ENCODE data around the gene LRRC61. TPM values are rescaled to one million over a fixed set of nuclear protein-coding genes. Genes with fewer than 3 reads are reported as not detected.
A peak's percentile ranks its signal among the peaks of the same experiment; 100 is the strongest.
"Not testable (repeated sequence)": the region's sequence is repeated elsewhere in the genome, so short reads cannot be mapped to it uniquely, and the experiment has no call there.

Gene LRRC61
- total and polyA plus RNA-seq, 3 donors from 2014 or later: 16.7 to 35.4 (median 18.4) TPM

GRCh38 chr7:150383710-150384397 lies 60.7 kb downstream of the LRRC61 start:
- Histone ChIP-seq H3K4me1 (peaks cover 13% of the 10 kb centered on the region), H3K4me3 (no peak overlapping the region), H3K9me3 (no peaks in the 10 kb centered on the region), H3K27ac (no peak overlapping the region), H3K36me3 (ENCODE audit: low read depth, missing control alignments) (no peaks in the 10 kb centered on the region), H3K27me3 (no peaks in the 10 kb centered on the region)
- DNase-seq: peak; percentile 56
- 70 to 83% methylated on average over 19 to 22 of the region's 22 CpGs for WGBS, 2 donors
- intact Hi-C loops (cut with DNase I; ENCODE audit: low total_unique reads): no loop called here
- TF ChIP-seq, protein P1, sequence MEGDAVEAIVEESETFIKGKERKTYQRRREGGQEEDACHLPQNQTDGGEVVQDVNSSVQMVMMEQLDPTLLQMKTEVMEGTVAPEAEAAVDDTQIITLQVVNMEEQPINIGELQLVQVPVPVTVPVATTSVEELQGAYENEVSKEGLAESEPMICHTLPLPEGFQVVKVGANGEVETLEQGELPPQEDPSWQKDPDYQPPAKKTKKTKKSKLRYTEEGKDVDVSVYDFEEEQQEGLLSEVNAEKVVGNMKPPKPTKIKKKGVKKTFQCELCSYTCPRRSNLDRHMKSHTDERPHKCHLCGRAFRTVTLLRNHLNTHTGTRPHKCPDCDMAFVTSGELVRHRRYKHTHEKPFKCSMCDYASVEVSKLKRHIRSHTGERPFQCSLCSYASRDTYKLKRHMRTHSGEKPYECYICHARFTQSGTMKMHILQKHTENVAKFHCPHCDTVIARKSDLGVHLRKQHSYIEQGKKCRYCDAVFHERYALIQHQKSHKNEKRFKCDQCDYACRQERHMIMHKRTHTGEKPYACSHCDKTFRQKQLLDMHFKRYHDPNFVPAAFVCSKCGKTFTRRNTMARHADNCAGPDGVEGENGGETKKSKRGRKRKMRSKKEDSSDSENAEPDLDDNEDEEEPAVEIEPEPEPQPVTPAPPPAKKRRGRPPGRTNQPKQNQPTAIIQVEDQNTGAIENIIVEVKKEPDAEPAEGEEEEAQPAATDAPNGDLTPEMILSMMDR (IDR thresholded peaks at IDR 0.05): no peak
- no peak for TF ChIP-seq POLR2A (IDR thresholded peaks at IDR 0.05)

- Histone ChIP-seq H3K4me1 (peaks cover 12% of the 10 kb centered on the region), H3K9me3 (no peaks in the 10 kb centered on the region), H3K36me3 (ENCODE audit: low read depth, missing control alignments) (no peaks in the 10 kb centered on the region), H3K27ac (no peak overlapping the region), H3K4me3 (no peak overlapping the region), H3K27me3 (no peaks in the 10 kb centered on the region)
- 81 to 82% methylated on average over 15 of the region's 15 CpGs for WGBS, 2 donors
- intact Hi-C loops (cut with DNase I; ENCODE audit: low total_unique reads): no loop called here
- no peak for DNase-seq
- TF ChIP-seq, protein P1 (IDR thresholded peaks at IDR 0.05): no peak
- no peak for TF ChIP-seq POLR2A (IDR thresholded peaks at IDR 0.05)
Observed at GRCh38 chr7:150384406-150385301, 61.5 kb downstream of the LRRC61 start.

GRCh38 chr7:150385302-150385723 lies 62.2 kb downstream of the LRRC61 start:
- Histone ChIP-seq H3K27ac (no peak overlapping the region), H3K9me3 (no peaks in the 10 kb centered on the region), H3K4me3 (no peak overlapping the region), H3K36me3 (ENCODE audit: low read depth, missing control alignments) (no peaks in the 10 kb centered on the region), H3K27me3 (no peaks in the 10 kb centered on the region), H3K4me1 (peaks cover 6% of the 10 kb centered on the region)
- TF ChIP-seq, protein P1 (IDR thresholded peaks at IDR 0.05): no peak
- TF ChIP-seq POLR2A (IDR thresholded peaks at IDR 0.05): no peak
- intact Hi-C loops (cut with DNase I; ENCODE audit: low total_unique reads): no loop called here
- no peak for DNase-seq
- WGBS, 2 donors: 83% methylated on average over 14 of the region's 14 CpGs

GRCh38 chr7:150385884-150386283 lies 62.7 kb downstream of the LRRC61 start:
- H3K4me3 ChIP-seq; H3K36me3 ChIP-seq (ENCODE audit: low read depth, missing control alignments); H3K27me3 ChIP-seq; DNase-seq; H3K4me1 ChIP-seq; H3K9me3 ChIP-seq; H3K27ac ChIP-seq; intact Hi-C loops (cut with DNase I; ENCODE audit: low total_unique reads): not testable (repeated sequence)
- 72 to 80% methylated on average over 6 of the region's 6 CpGs for WGBS, 2 donors

Other genes starting within 250 kb of the LRRC61 start
- gene ACTR3C, start 190 bp downstream of the LRRC61 start, total RNA-seq: 10 to 100 TPM in 1 of 2 donors, 1 to 10 TPM in 1; 6.1 to 13.0 TPM
- gene ACTR3C, start 190 bp downstream of the LRRC61 start, polyA plus RNA-seq (ENCODE audit: insufficient read depth, low read depth, low replicate concordance): 12.2 TPM
- 10 to 100 TPM; 21.1 to 58.8 TPM for gene RARRES2, start 18.3 kb downstream of the LRRC61 start, total RNA-seq
- 93.7 TPM for gene RARRES2, start 18.3 kb downstream of the LRRC61 start, polyA plus RNA-seq (ENCODE audit: insufficient read depth, low read depth, low replicate concordance)
- 10 to 100 TPM; 59.1 to 73.9 TPM for gene REPIN1, start 45.5 kb downstream of the LRRC61 start, total RNA-seq
- 45.4 TPM for gene REPIN1, start 45.5 kb downstream of the LRRC61 start, polyA plus RNA-seq (ENCODE audit: insufficient read depth, low read depth, low replicate concordance)
- 10 to 100 TPM; 11.0 to 14.1 TPM for gene ZNF775, start 56.0 kb downstream of the LRRC61 start, total RNA-seq
- gene ZNF775, start 56.0 kb downstream of the LRRC61 start, polyA plus RNA-seq (ENCODE audit: insufficient read depth, low read depth, low replicate concordance): 5.2 TPM
- gene GIMAP8, start 127.3 kb downstream of the LRRC61 start, total RNA-seq: 1 to 10 TPM; 3.8 TPM
- gene GIMAP8, start 127.3 kb downstream of the LRRC61 start, polyA plus RNA-seq (ENCODE audit: insufficient read depth, low read depth, low replicate concordance): 6.8 TPM
- 1 to 10 TPM; 3.1 to 7.4 TPM for gene GIMAP7, start 191.5 kb downstream of the LRRC61 start, total RNA-seq
- gene GIMAP7, start 191.5 kb downstream of the LRRC61 start, polyA plus RNA-seq (ENCODE audit: insufficient read depth, low read depth, low replicate concordance): 3.4 TPM
- 1 to 10 TPM; 5.8 to 6.2 TPM for gene GIMAP4, start 244.0 kb downstream of the LRRC61 start, total RNA-seq
- 13.3 TPM for gene GIMAP4, start 244.0 kb downstream of the LRRC61 start, polyA plus RNA-seq (ENCODE audit: insufficient read depth, low read depth, low replicate concordance)